GM19035 (cell line): ENCODE measurements around the gene CDHR1.

Source experiments
- ATAC-seq: cut with Tn5 transposase; IDR thresholded peaks from one replicate; pipeline ENCODE4 v1.9.1; 2021; ENCODE audit not compliant: unreplicated experiment

CDHR1 gene

GRCh38 chr10:84257343-84258020 lies 63.1 kb downstream of the CDHR1 start:
- ATAC-seq = no peak

GRCh38 chr10:84258034-84258695 lies 63.8 kb downstream of the CDHR1 start:
- no peak for ATAC-seq

- no peak for ATAC-seq
These were observed 67.0 kb downstream of the CDHR1 start for GRCh38 chr10:84261236-84261915.

GRCh38 chr10:84262190-84262956 lies 68.0 kb downstream of the CDHR1 start:
- no peak for ATAC-seq

GRCh38 chr10:84263716-84264115 lies 69.4 kb downstream of the CDHR1 start:
- no peak for ATAC-seq

- ATAC-seq = peak; percentile 96
These were observed 70.3 kb downstream of the CDHR1 start for GRCh38 chr10:84264611-84265141.

- ATAC-seq = no peak
These were observed 71.1 kb downstream of the CDHR1 start for GRCh38 chr10:84265418-84265817.

- ATAC-seq = no peak
These were observed 73.3 kb downstream of the CDHR1 start for GRCh38 chr10:84267503-84268126.

GRCh38 chr10:84269162-84269561 lies 74.8 kb downstream of the CDHR1 start:
- no peak for ATAC-seq
